K562 (cell line): Measurements from ENCODE around the gene LGALS3. TPM values are rescaled to one million over a fixed set of nuclear protein-coding genes. Genes with fewer than 3 reads are reported as not detected.

Experiments used
- ATAC-seq: fragments of 200-7000 bp; cut with Tn5 transposase; 3 replicates; pipeline ENCODE4 v1.9.1; 2020; ENCODE audit warnings: moderate library complexity
- BruUV-seq: library from RNA; stranded (reverse); fragments of 400-500 nt; replicated peaks from 2 replicates; lab custom pipeline; 2021; lab: Mats Ljungman, UMichigan
- CTCF ChIA-PET: fragments of 300-600 bp; formaldehyde crosslinking; extraction: SDS; loops from one replicate; lab custom pipeline; 2021; ENCODE audit warnings: low intra/inter-chr PET ratio; lab: Yijun Ruan, JAX
- POLR2A ChIA-PET: fragments of 300-600, 350-650 bp; sonication (Branson Sonifier 250); formaldehyde crosslinking; extraction: SDS; loops from one replicate; lab custom pipeline; 2021; ENCODE audit warnings: antibody characterized with exemption, inconsistent platforms; lab: Yijun Ruan, JAX
- DNase-seq, 4 experiments: peaks; one replicate each; pipeline versions ENCODE4 v3.0.0 to v3.0.0-alpha.2; 2011 to 2018; ENCODE audit warnings: low spot score in 3 of 4, mixed read lengths in 3 of 4; ENCODE audit errors: extremely low read depth in 1 of 4
- FAIRE-seq: peaks from 2 replicates; lab custom pipeline; 2011; peaks lifted over from hg19 to GRCh38; lab: Jason Lieb, UNC
- H2AFZ ChIP-seq: 2 replicates; pipeline ENCODE4 v1.6.0; 2011; ENCODE audit warnings: low read depth, low read length, control low read depth, inconsistent platforms
- H3K27ac ChIP-seq: fragments of 200-600 bp; 3 replicates; pipeline ENCODE4 v1.8.0; 2011; ENCODE audit warnings: low read depth, mild to moderate bottlenecking, control low read depth, inconsistent platforms, low read length, moderate library complexity, mixed read lengths; ENCODE audit errors: extremely low read depth
- H3K27me3 ChIP-seq, 2 experiments: fragments of 300-600 bp in 1 of 2; 2 replicates in 1 of 2; 3 replicates in 1 of 2; pipeline versions ENCODE4 v1.6.0 to v1.8.0; 2011; ENCODE audit warnings: inconsistent platforms in 2 of 2, low read length in 2 of 2, mild to moderate bottlenecking in 1 of 2, mixed read lengths in 1 of 2, moderate library complexity in 1 of 2; ENCODE audit not compliant: control insufficient read depth in 2 of 2, insufficient read depth in 2 of 2
- H3K36me3 ChIP-seq: fragments of 300-600 bp; 3 replicates; pipeline ENCODE4 v1.8.0; 2011; ENCODE audit warnings: mild to moderate bottlenecking, low read length, inconsistent platforms; ENCODE audit not compliant: control insufficient read depth, insufficient read depth
- H3K4me1 ChIP-seq, 2 experiments: fragments of 200-600 bp in 1 of 2; replicated peaks in 1 of 2; 2 replicates in 1 of 2; 3 replicates in 1 of 2; pipeline versions ENCODE4 v1.5.1 to v1.8.0; 2011; ENCODE audit warnings: inconsistent platforms in 2 of 2, low read length in 2 of 2, mild to moderate bottlenecking in 1 of 2, mixed read lengths in 1 of 2, moderate library complexity in 1 of 2; ENCODE audit not compliant: control insufficient read depth in 2 of 2, insufficient read depth in 2 of 2
- H3K4me2 ChIP-seq: 2 replicates; pipeline ENCODE4 v1.6.1; 2011; ENCODE audit warnings: low read length, control low read depth, inconsistent platforms, mixed read lengths; ENCODE audit not compliant: insufficient read depth
- H3K4me3 ChIP-seq: fragments of 200-600 bp; sonication (generic), shearing (Covaris generic); 2 replicates; pipeline ENCODE4 v1.5.1; 2016; ENCODE audit warnings: control low read depth, inconsistent platforms
- H3K79me2 ChIP-seq: fragments of 200-600 bp; 3 replicates; pipeline ENCODE4 v1.8.0; 2011; ENCODE audit warnings: low read length, inconsistent platforms; ENCODE audit not compliant: control insufficient read depth, insufficient read depth
- H3K9ac ChIP-seq, 2 experiments: 2 replicates each; pipeline versions ENCODE4 v1.6.0 to v1.6.1; 2011; ENCODE audit warnings: low read depth in 2 of 2, low read length in 2 of 2, control low read depth in 1 of 2, inconsistent platforms in 1 of 2, mild to moderate bottlenecking in 1 of 2, mixed read lengths in 1 of 2; ENCODE audit not compliant: insufficient read depth in 1 of 2
- H3K9me1 ChIP-seq: one replicate; pipeline ENCODE4 v1.6.0; 2011; ENCODE audit warnings: inconsistent platforms, mild to moderate bottlenecking, low read length, moderate library complexity; ENCODE audit not compliant: control insufficient read depth, insufficient read depth
- H3K9me3 ChIP-seq: replicated peaks from 2 replicates; pipeline ENCODE4 v1.5.1; 2011; ENCODE audit warnings: low read depth, low read length, inconsistent platforms; ENCODE audit not compliant: control insufficient read depth, insufficient read depth
- H4K20me1 ChIP-seq: replicated peaks from 2 replicates; pipeline ENCODE4 v1.6.1; 2011; ENCODE audit warnings: low read length, inconsistent platforms, mixed read lengths; ENCODE audit not compliant: control insufficient read depth, insufficient read depth
- BMI1 ChIP-seq: fragments of 150-350 bp; IDR thresholded peaks from 2 replicates; pipeline ENCODE4 v1.6.1; 2014; ENCODE audit warnings: low read length
- ESRRB ChIP-seq: fragments of 250-450 bp; sonication (Bioruptor Pico); IDR thresholded peaks from 2 replicates; pipeline ENCODE4 v1.5.0; 2020; ENCODE audit warnings: mild to moderate bottlenecking, moderate library complexity, borderline replicate concordance
- RAD21 ChIP-seq, 2 experiments: fragments of 250-450 bp in 1 of 2; fragments of 450-650 bp in 1 of 2; sonication (Bioruptor Pico) in 1 of 2; formaldehyde crosslinking in 1 of 2; IDR thresholded peaks in 1 of 2; conservative IDR thresholded peaks in 1 of 2; 2 replicates each; pipeline versions ENCODE4 v1.4.0 to v1.8.0; 2020 to 2022; ENCODE audit warnings: mild to moderate bottlenecking in 2 of 2, moderate library complexity in 1 of 2
- TAL1 ChIP-seq: fragments of 450-650 bp; IDR thresholded peaks from 2 replicates; pipeline ENCODE4 v1.6.1; 2016; ENCODE audit warnings: mild to moderate bottlenecking
- WGBS: fragments of 100-300 bp; shearing (Covaris generic); methylation state at CpG from one replicate; pipeline ENCODE4 v1.1.6; 2016; ENCODE audit warnings: low coverage, mixed read lengths; ENCODE audit not compliant: insufficient coverage; ENCODE audit errors: missing lambda C conversion rate; 5-methylcytosine and 5-hydroxymethylcytosine counted together
- in situ Hi-C: fragments of 300-500 bp; cut with MboI; formaldehyde crosslinking; loops from 4 replicates; pipeline ENCODE4 v1.15.0; 2018; ENCODE audit warnings: inconsistent platforms, mixed read lengths
- intact Hi-C: fragments of 100-400 bp; cut with micrococcal nuclease; formaldehyde crosslinking; loops from 2 replicates; pipeline ENCODE4 v1.14.2; 2022
- polyA plus RNA-seq, 8 experiments: library from polyadenylated mRNA; depleted of rRNA in 4 of 8; stranded (reverse) in 5 of 8; unstranded in 3 of 8; fragments of >200 nt; fragmentation: Nextera tagmentation in 2 of 8; fragmentation: Illumina TruSeq in 1 of 8; extraction: Ambion mirVana in 2 of 8; extraction: Trizol in 1 of 8; gene quantifications; 2 replicates each; pipeline versions ENCODE4 v1.2.1 to v1.2.3, GENCODE V29; 2011 to 2014; ENCODE audit warnings: inconsistent platforms in 1 of 8, missing spikeins in 1 of 8
- total RNA-seq, 7 experiments: library from RNA; depleted of rRNA in 6 of 7; stranded (reverse); fragments of >200 nt in 6 of 7; fragmentation: Illumina TruSeq in 2 of 7; extraction: Trizol in 2 of 7; gene quantifications; 2 replicates each; pipeline versions ENCODE4 v1.2.1 to v1.2.3, GENCODE V29; 2011 to 2021; ENCODE audit warnings: low replicate concordance in 1 of 7
- TF ChIP-seq, protein P1 (sequence below), 3 experiments: IDR thresholded peaks in 2 of 3; conservative IDR thresholded peaks in 1 of 3; 2 replicates each; pipeline ENCODE4 v1.5.1; 2011 to 2012; ENCODE audit warnings: low read length in 3 of 3, mild to moderate bottlenecking in 3 of 3, control low read depth in 2 of 3, improper control_type of control experiment in 1 of 3, inconsistent platforms in 1 of 3, low read depth in 1 of 3, mixed read lengths in 1 of 3, moderate library complexity in 1 of 3; ENCODE audit not compliant: insufficient read depth in 2 of 3

The LGALS3 gene
- total and polyA plus RNA-seq, 9 of the 15 experiments (the other 6 are each of a cell fraction or from before 2014, with no cell fraction given) = 0.04 to 1.9 (median 1.1) TPM

DNA sequence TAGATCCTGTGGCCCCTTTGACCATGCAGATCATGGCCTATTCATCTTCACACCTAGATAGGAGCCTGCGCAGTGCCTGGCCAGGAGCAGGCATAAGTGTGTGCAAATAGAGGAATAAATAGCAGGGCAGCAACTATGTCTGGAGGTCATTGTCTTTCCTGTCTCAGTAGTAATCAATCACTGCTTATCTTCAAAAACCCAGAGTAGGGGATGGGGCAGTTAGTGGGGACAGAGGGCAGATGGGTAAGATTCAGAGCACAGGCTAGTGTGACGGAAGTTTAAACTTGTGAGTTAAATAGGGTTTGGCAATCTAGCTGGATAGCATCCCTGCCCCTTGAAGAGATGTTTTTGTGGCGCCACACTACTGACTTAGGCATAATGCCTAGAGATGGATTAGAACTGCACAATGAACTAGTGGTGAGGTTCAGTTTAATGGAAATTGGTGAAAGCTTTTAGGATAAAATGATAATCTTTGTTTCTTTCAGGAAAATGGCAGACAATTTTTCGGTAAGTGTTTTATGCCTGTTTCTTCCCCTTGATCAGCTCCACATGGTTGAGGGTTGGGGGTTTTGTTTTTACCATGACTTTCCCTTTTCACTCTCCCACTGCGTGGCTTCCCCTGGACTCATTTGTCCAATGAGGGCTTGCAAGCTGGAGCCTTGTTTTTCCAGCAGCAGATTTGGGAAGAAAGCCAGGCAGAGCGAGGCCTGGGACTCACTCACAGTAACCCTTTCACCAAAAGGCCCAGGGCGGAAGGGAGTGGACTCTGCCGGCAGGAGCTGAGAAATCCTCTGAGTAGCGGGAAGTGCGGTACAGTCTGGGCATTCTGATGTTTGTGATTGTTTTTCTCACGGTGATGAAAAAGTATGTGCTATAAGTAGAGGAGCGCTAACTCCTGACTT lies 8.1 kb downstream of the LGALS3 start (continued):
- TF ChIP-seq ESRRB (CRISPR knock-in tag) (no peak), TAL1 (peak; percentile 23; the same call in 1 of the 2 replicates)

DNA sequence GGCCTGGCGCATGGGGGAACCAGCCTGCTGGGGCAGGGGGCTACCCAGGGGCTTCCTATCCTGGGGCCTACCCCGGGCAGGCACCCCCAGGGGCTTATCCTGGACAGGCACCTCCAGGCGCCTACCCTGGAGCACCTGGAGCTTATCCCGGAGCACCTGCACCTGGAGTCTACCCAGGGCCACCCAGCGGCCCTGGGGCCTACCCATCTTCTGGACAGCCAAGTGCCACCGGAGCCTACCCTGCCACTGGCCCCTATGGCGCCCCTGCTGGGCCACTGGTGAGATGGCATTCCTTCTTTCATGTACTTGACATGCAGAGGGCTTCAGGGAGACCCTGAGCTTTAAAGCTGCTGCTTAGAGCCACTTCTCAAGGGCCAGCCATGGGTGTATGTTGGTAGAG lies 9.0 kb downstream of the LGALS3 start:
- Histone ChIP-seq H3K9me1 (no peaks in the 10 kb centered on the region), H3K4me1 (peaks cover 0 to 4% of the 10 kb centered on the region in 2 experiments; a peak in 1 of 5 replicates), H3K4me2 (no peak overlapping the region), H2AFZ (no peak overlapping the region), H3K27me3 (no peaks in the 10 kb centered on the region), H3K4me3 (no peak overlapping the region), H3K79me2 (no peaks in the 10 kb centered on the region), H3K36me3 (peaks cover 6% of the 10 kb centered on the region; the same call in 1 of the 3 replicates), H3K27ac (no peak overlapping the region), H3K9me3 (no peaks in the 10 kb centered on the region), H3K9ac (no peak overlapping the region), H4K20me1 (no peaks in the 10 kb centered on the region)
- DNase-seq (no peak), ATAC-seq (peak; percentile 65; the same call in 2 of the 3 replicates), FAIRE-seq (no peak)
- WGBS = 78% methylated on average over 5 of the region's 7 CpGs
- ChIA-PET CTCF (no interaction called here), POLR2A (interaction anchor here (1.7 kb wide), 1 partner anchor 9 kb away, joined by 5 read pairs; no protein-coding TSS in a partner anchor)
- intact Hi-C loops (no loop called here), in situ Hi-C loops (no loop called here)
- TF ChIP-seq, protein P1, sequence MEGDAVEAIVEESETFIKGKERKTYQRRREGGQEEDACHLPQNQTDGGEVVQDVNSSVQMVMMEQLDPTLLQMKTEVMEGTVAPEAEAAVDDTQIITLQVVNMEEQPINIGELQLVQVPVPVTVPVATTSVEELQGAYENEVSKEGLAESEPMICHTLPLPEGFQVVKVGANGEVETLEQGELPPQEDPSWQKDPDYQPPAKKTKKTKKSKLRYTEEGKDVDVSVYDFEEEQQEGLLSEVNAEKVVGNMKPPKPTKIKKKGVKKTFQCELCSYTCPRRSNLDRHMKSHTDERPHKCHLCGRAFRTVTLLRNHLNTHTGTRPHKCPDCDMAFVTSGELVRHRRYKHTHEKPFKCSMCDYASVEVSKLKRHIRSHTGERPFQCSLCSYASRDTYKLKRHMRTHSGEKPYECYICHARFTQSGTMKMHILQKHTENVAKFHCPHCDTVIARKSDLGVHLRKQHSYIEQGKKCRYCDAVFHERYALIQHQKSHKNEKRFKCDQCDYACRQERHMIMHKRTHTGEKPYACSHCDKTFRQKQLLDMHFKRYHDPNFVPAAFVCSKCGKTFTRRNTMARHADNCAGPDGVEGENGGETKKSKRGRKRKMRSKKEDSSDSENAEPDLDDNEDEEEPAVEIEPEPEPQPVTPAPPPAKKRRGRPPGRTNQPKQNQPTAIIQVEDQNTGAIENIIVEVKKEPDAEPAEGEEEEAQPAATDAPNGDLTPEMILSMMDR (IDR thresholded peaks at IDR 0.05 in 2 of 3, conservative IDR thresholded peaks at IDR 0.05 in 1 of 3; ENCODE audit: insufficient read depth in 2 of 3, low read depth in 1 of 3, low read length in 3 of 3) = peak; percentile 27 to 39 (median 34); a peak in 5 of 6 replicates
- no peak for TF ChIP-seq BMI1
- 0 out of 4 replicates have a peak, but pooled peaks of 1 of the 2 experiments have one; percentile 12 for TF ChIP-seq RAD21 (CRISPR knock-in tag; conservative IDR thresholded peaks at IDR 0.05 in 1 of 2, IDR thresholded peaks at IDR 0.05 in 1 of 2)
- BruUV-seq = no TSS peak
